DMS114 treated with DMSO at 0.1 percent for 48 hours (cell line): ENCODE data around the gene MAPKAPK3.
"Not testable (repeated sequence)": the region's sequence is repeated elsewhere in the genome, so short reads cannot be mapped to it uniquely, and the experiment has no call there.

Source experiments
- DNase-seq: peaks from one replicate; lab custom pipeline; 2025; ENCODE audit not compliant: unreplicated experiment; lab: John Stamatoyannopoulos, UW

MAPKAPK3 gene

GRCh38 chr3:50687916-50688315 is 71.0 kb downstream of the MAPKAPK3 start:
- no peak for DNase-seq

GRCh38 chr3:50688602-50689001 is 71.7 kb downstream of the MAPKAPK3 start:
- not testable (repeated sequence) for DNase-seq

- DNase-seq, result no peak
Observed at GRCh38 chr3:50689558-50689957, 72.6 kb downstream of the MAPKAPK3 start.

- DNase-seq, result no peak
Observed at GRCh38 chr3:50695031-50695430, 78.1 kb downstream of the MAPKAPK3 start.

GRCh38 chr3:50696276-50696675 is 79.3 kb downstream of the MAPKAPK3 start:
- DNase-seq, result no peak

- DNase-seq, result no peak
Observed at GRCh38 chr3:50698269-50698668, 81.3 kb downstream of the MAPKAPK3 start.
